HG03354 (cell line): ENCODE measurements around the gene ZNF397.

Experiments
- ATAC-seq: cut with Tn5 transposase; IDR thresholded peaks from one replicate; pipeline ENCODE4 v1.9.1; 2021; ENCODE audit warnings: mild to moderate bottlenecking; ENCODE audit not compliant: unreplicated experiment, poor library complexity, severe bottlenecking

The ZNF397 gene

DNA sequence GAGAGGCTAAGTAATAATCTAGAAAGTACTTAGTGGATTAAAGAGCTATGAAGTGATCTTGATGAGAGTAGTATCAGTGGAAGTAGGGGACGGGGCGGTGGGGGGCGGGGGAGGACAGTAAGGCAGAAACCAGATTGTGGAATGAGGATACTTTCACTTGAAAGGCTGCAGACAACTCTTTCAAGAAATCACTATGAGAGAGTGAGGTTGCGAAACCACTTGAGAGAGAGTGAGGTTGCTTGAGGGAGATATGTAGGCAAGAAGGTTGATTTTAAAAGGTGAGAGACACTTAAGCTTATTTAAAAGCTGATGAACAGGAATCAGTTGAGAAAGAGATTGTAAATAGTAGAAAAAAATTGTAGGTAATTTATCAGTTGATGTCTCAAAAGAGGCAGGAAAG lies 3.8 kb downstream of the ZNF397 start:
- no peak for ATAC-seq

- ATAC-seq: no peak
Measured at GRCh38 chr18:35245719-35246317, 5.0 kb downstream of the ZNF397 start.

DNA sequence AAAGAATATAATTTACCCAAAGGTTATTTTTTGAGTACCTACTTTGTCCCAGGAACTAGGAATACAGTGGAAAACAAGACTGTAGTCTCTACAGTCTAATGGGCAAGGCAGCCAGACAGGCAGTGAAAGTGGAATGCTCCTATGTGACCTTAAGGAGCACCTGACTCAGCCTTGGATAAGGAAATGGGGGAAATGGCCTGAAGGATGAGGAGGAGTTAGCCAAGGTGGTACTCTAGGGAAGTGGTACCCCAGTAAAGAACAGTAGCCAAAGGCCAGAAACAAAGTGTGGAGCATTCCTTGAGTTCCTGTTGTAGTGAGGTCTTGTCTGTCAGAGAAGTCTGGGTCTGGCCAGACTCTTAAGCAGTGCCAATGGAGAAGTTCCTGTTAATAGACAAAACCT lies 6.0 kb downstream of the ZNF397 start:
- ATAC-seq: no peak

- ATAC-seq: no peak
Measured at GRCh38 chr18:35247412-35248249, 6.8 kb downstream of the ZNF397 start.

- ATAC-seq: no peak
Measured at GRCh38 chr18:35248429-35248828, 7.6 kb downstream of the ZNF397 start.

GRCh38 chr18:35252466-35252865 lies 11.6 kb downstream of the ZNF397 start:
- no peak for ATAC-seq

DNA sequence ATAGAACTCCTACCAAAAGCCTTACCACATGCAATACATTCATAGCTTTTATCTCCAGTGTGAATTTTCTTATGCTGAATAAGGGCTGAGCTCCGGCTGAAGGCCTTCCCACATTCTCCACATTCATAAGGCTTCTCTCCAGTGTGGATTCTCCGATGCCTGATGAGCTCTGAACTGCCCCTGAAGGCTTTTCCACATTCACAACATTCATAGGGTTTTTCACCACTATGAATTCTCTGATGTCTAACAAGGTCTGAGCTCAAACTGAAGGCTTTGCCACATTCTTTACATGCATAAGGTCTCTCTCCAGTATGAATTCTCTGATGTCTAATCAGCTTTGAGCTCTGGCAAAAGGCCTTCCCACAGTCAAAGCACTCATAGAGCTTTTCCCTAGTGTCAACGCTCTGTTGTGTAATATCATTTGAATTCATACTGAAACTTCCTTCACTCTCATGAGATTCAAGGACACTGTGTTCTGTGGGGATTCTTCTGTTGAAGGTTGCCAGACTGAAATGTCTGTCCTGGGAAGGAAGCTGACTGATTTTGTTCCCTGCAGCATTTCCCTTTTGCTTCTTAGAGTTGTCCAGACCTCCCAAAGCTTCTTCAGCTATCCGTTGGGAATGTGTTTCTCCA lies 12.9 kb downstream of the ZNF397 start:
- ATAC-seq: no peak

- no peak for ATAC-seq
Measured at GRCh38 chr18:35256947-35257346, 16.1 kb downstream of the ZNF397 start.

DNA sequence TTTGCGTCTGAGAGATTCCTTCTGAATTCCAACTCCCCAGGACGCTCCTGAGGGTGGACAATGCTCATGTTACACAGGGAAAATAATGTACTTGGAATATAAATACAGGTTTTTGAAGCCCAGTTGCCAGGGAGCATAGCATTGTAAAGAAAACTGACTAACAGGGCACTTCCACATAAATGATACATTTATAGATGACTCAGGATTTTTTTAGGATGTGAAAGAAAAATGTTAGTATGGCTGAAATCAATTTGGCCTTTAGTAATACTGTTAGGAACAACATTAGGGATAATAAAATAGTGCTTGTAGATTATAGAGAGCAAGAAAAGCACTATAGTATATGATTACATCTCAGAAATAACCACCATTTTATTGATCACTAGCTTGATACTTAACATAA lies 23.6 kb downstream of the ZNF397 start:
- no peak for ATAC-seq

DNA sequence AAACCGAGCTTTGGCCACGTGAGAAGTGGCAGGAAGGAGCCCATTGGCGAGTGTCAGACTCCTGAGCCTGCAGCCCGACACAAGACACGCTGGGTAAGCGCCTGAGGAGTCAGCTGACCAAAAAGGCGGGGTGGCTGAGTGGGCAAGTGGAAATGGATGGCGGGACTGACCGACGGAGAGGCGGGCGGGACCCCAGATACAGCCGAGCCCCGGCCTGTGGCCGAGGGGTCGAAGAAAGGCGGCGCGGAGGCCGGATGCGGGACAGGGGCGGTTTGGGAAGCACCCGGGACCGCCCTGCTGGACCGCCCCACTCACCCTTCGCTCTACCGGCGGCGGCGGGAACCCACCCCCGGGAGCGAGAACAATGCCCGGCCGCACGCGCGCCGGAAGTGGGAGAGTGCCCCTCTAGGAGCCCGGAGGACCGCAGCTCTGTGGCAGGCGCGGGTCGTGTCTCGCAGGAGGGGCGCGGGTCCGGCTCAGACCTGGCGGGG lies 26.4 kb downstream of the ZNF397 start:
- ATAC-seq: peak; percentile 87

DNA sequence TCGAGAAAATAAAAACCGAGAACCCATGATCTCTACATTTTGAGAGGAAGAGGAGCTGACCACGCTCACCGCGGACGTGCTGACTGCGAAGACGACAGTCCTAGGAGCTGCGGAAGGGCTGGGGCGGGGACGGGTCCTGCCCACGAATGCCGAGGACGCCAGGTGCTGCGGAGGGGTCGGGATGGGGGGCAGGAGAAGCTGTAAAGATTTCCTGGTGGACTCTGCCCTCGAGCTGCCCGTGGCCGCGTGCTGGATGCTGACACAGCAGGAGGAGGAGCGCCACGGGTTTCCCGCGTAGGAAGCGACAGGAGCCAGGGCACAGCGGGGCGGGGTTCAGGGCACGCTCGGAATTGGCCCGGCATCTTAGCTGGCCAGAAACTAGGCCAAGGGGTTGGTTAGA lies 27.0 kb downstream of the ZNF397 start:
- ATAC-seq: no peak

- ATAC-seq: no peak
Measured at GRCh38 chr18:35268821-35269220, 28.0 kb downstream of the ZNF397 start.

DNA sequence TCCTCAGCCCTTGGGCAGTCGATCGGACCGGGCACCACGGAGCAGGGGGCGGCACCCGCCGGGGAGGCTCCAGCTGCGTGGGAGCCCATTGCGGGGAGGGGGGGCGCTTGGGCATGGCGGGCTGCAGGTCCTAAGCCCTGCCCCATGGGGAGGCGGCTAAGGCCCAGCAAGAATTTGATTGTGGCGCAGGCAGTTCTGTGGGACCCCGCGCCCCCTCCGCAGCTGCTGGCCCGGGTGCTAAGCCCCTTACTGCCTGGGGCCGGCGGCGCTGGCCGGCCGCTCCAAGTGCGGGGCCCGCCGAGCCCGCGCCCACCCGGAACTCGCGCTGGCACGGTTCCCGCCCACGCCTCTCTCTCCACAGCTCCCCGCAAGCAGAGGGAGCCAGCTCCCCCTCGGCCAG lies 30.8 kb downstream of the ZNF397 start:
- no peak for ATAC-seq

DNA sequence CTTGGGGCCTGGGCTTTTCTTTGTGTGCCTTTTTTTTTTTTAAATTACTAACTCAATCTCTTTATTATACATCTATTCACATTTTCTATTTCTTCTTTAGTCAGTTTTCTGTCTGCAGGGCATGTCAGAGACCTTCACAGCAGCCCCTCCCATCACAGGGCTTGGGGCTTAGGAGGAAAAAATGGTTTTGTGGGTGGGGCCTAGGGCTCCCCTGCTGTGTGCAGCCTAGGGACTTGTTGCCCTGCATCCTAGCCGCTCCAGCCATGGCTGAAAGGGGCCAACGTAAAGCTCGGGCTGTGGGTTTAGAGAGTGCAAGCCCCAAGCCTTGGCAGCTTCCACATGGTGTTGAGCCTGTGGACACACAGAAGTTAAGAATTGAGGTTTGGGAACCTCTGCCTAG lies 35.4 kb downstream of the ZNF397 start:
- no peak for ATAC-seq

GRCh38 chr18:35277633-35278032 lies 36.8 kb downstream of the ZNF397 start:
- no peak for ATAC-seq

DNA sequence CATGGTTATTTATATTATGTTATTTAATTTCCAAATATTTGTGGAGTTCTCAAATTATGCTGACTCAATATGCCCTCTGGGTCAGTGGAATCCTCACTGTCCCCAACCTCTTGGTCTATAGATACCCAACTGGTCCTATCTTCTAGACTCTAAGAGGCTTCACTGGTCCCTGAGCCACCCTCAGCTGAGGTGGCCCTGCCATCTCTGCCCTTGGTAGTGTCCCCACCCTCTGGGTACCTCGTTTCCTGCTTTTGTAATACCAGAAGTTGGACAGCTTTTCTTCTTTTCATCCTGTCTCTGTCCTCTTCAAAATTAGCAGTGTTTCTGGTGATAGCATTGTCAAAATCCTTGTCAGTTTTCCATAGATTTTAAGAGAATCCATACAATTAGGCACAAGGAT lies 37.3 kb downstream of the ZNF397 start:
- no peak for ATAC-seq

- no peak for ATAC-seq
Measured at GRCh38 chr18:35278969-35279368, 38.1 kb downstream of the ZNF397 start.

- ATAC-seq: no peak
Measured at GRCh38 chr18:35282353-35282752, 41.5 kb downstream of the ZNF397 start.

- ATAC-seq: no peak
Measured at GRCh38 chr18:35283923-35284794, 43.3 kb downstream of the ZNF397 start.

- no peak for ATAC-seq
Measured at GRCh38 chr18:35284841-35285240, 44.0 kb downstream of the ZNF397 start.
